HepG2 (cell line): ENCODE results near the gene FAM174B. TPM values are rescaled to one million over a fixed set of nuclear protein-coding genes. Genes with fewer than 3 reads are reported as not detected.

Experiments used
- ATAC-seq: fragments of 200-7000 bp; cut with Tn5 transposase; 3 replicates; pipeline ENCODE4 v1.9.1; 2020; ENCODE audit warnings: mild to moderate bottlenecking, moderate library complexity
- BruUV-seq: library from RNA; stranded (reverse); fragments of 400-500 nt; replicated peaks from 2 replicates; lab custom pipeline; 2021; lab: Mats Ljungman, UMichigan
- CTCF ChIA-PET: fragments of 300-600 bp; formaldehyde crosslinking; extraction: SDS; loops from one replicate; lab custom pipeline; 2021; ENCODE audit warnings: low total read pairs, inconsistent platforms, low intra/inter-chr PET ratio; lab: Yijun Ruan, JAX
- POLR2A ChIA-PET: fragments of 350-600 bp; sonication (Branson Sonifier 250); formaldehyde crosslinking; loops from one replicate; lab custom pipeline; 2020; ENCODE audit warnings: antibody characterized with exemption, inconsistent platforms; lab: Yijun Ruan, JAX
- DNase-seq: peaks from one replicate; pipeline ENCODE4 v3.0.0-alpha.2; 2015; ENCODE audit warnings: low spot score
- FAIRE-seq: peaks from 3 replicates; lab custom pipeline; 2011; peaks lifted over from hg19 to GRCh38; lab: Jason Lieb, UNC
- H2AFZ ChIP-seq: one replicate; pipeline ENCODE4 v1.6.1; 2011; ENCODE audit warnings: low read length, inconsistent platforms
- H3K27ac ChIP-seq: fragments of 300-600 bp; 3 replicates; pipeline ENCODE4 v1.8.0; 2011; ENCODE audit warnings: mixed run types, mild to moderate bottlenecking, mixed read lengths, low read length, inconsistent platforms; ENCODE audit not compliant: insufficient read depth; ENCODE audit errors: extremely low read length
- H3K27me3 ChIP-seq, 2 experiments: fragments of 200-600 bp in 1 of 2; 2 replicates in 1 of 2; 3 replicates in 1 of 2; pipeline versions ENCODE4 v1.6.0 to v1.8.0; 2011; ENCODE audit warnings: low read length in 2 of 2, mild to moderate bottlenecking in 2 of 2, moderate library complexity in 2 of 2, inconsistent platforms in 1 of 2; ENCODE audit not compliant: insufficient read depth in 2 of 2, control insufficient read depth in 1 of 2
- H3K36me3 ChIP-seq, 2 experiments: fragments of 200-600 bp in 1 of 2; replicated peaks in 1 of 2; 2 replicates in 1 of 2; 3 replicates in 1 of 2; pipeline versions ENCODE4 v1.5.1 to v1.8.0; 2011; ENCODE audit warnings: low read length in 2 of 2, inconsistent platforms in 1 of 2; ENCODE audit not compliant: insufficient read depth in 2 of 2, control insufficient read depth in 1 of 2
- H3K4me1 ChIP-seq: 2 replicates; pipeline ENCODE4 v1.5.1; 2012; ENCODE audit warnings: low read length, inconsistent platforms; ENCODE audit not compliant: insufficient read depth
- H3K4me2 ChIP-seq: 2 replicates; pipeline ENCODE4 v1.6.0; 2011; ENCODE audit warnings: low read depth, low read length, inconsistent platforms
- H3K4me3 ChIP-seq, 3 experiments: fragments of 200-600 bp in 1 of 3; sonication (generic), shearing (Covaris generic) in 1 of 3; replicated peaks in 1 of 3; 2 replicates each; pipeline ENCODE4 v1.5.1; 2011 to 2016; ENCODE audit warnings: low read length in 3 of 3, inconsistent platforms in 2 of 3, low read depth in 2 of 3, mild to moderate bottlenecking in 2 of 3, control low read depth in 1 of 3, mixed read lengths in 1 of 3; ENCODE audit not compliant: insufficient read depth in 1 of 3
- H3K79me2 ChIP-seq: one replicate; pipeline ENCODE4 v1.6.1; 2011; ENCODE audit warnings: low read length, inconsistent platforms; ENCODE audit not compliant: insufficient read depth
- H3K9ac ChIP-seq: 2 replicates; pipeline ENCODE4 v1.6.0; 2011; ENCODE audit warnings: mild to moderate bottlenecking, low read depth, low read length, inconsistent platforms; ENCODE audit not compliant: insufficient read depth
- H3K9me3 ChIP-seq: 2 replicates; pipeline ENCODE4 v1.5.1; 2012; ENCODE audit warnings: mild to moderate bottlenecking, low read length
- H4K20me1 ChIP-seq: 2 replicates; pipeline ENCODE4 v1.6.0; 2011; ENCODE audit warnings: inconsistent platforms, mild to moderate bottlenecking, low read length, moderate library complexity; ENCODE audit not compliant: insufficient read depth
- ATF7-NPFF ChIP-seq: sonication (generic); formaldehyde crosslinking; IDR thresholded peaks from 2 replicates; pipeline ENCODE4 v1.8.1; 2023; ENCODE audit warnings: mild to moderate bottlenecking, low read depth, missing genetic modification reagents, moderate library complexity
- CBX1 ChIP-seq: IDR thresholded peaks from one replicate; pipeline ENCODE4 v1.6.1; 2016; ENCODE audit warnings: antibody characterized with exemption, low read depth
- CCDC6 ChIP-seq: sonication (generic); formaldehyde crosslinking; IDR thresholded peaks from 2 replicates; pipeline ENCODE4 v1.8.1; 2022; ENCODE audit warnings: mild to moderate bottlenecking, missing genetic modification reagents, moderate library complexity
- GTF3A ChIP-seq: sonication (generic); formaldehyde crosslinking; conservative IDR thresholded peaks from 2 replicates; pipeline ENCODE4 v1.4.0; 2020; ENCODE audit warnings: mild to moderate bottlenecking, missing genetic modification reagents
- HNRNPUL1 ChIP-seq: fragments of 200-400 bp; formaldehyde crosslinking; IDR thresholded peaks from 2 replicates; pipeline ENCODE4 v1.6.1; 2017; ENCODE audit warnings: low read depth, mild to moderate bottlenecking, low read length, moderate library complexity
- MAZ ChIP-seq, 2 experiments: sonication (generic) in 1 of 2; formaldehyde crosslinking in 1 of 2; IDR thresholded peaks; 2 replicates each; pipeline versions ENCODE4 v1.5.0 to v1.6.1; 2012 to 2020; ENCODE audit warnings: low read depth in 2 of 2, mild to moderate bottlenecking in 2 of 2, borderline replicate concordance in 1 of 2, improper control_type of control experiment in 1 of 2, low read length in 1 of 2, missing genetic modification reagents in 1 of 2, moderate library complexity in 1 of 2
- MLLT10 ChIP-seq: sonication (generic); formaldehyde crosslinking; IDR thresholded peaks from 2 replicates; pipeline ENCODE4 v1.4.0; 2020; ENCODE audit warnings: missing genetic modification reagents
- MTF1 ChIP-seq: sonication (generic); formaldehyde crosslinking; IDR thresholded peaks from 2 replicates; pipeline ENCODE4 v1.5.0; 2020; ENCODE audit warnings: missing genetic modification reagents
- ONECUT2 ChIP-seq: sonication (generic); formaldehyde crosslinking; IDR thresholded peaks from 2 replicates; pipeline ENCODE4 v1.4.0; 2020; ENCODE audit warnings: missing genetic modification reagents
- SMYD3 ChIP-seq: sonication (generic); formaldehyde crosslinking; IDR thresholded peaks from 2 replicates; pipeline ENCODE4 v1.8.1; 2023; ENCODE audit warnings: mild to moderate bottlenecking, missing genetic modification reagents
- UBTF ChIP-seq: sonication (generic); formaldehyde crosslinking; IDR thresholded peaks from 2 replicates; pipeline ENCODE4 v1.4.0; 2020; ENCODE audit warnings: mild to moderate bottlenecking, missing genetic modification reagents
- YEATS2 ChIP-seq: sonication (generic); formaldehyde crosslinking; IDR thresholded peaks from 2 replicates; pipeline ENCODE4 v1.4.0; 2020; ENCODE audit warnings: missing genetic modification reagents, borderline replicate concordance
- ZBTB3 ChIP-seq: sonication (generic); formaldehyde crosslinking; IDR thresholded peaks from 2 replicates; pipeline ENCODE4 v1.4.0; 2020; ENCODE audit warnings: low read depth, mild to moderate bottlenecking, moderate library complexity, missing genetic modification reagents, borderline replicate concordance
- ZNF18 ChIP-seq: sonication (generic); formaldehyde crosslinking; IDR thresholded peaks from 2 replicates; pipeline ENCODE4 v1.8.0; 2022; ENCODE audit warnings: mild to moderate bottlenecking, missing genetic modification reagents; ENCODE audit not compliant: insufficient replicate concordance
- ZNF451 ChIP-seq: sonication (generic); formaldehyde crosslinking; IDR thresholded peaks from 2 replicates; pipeline ENCODE4 v1.5.0; 2020; ENCODE audit warnings: mild to moderate bottlenecking, missing genetic modification reagents
- ZNF816 ChIP-seq: sonication (generic); formaldehyde crosslinking; IDR thresholded peaks from 2 replicates; pipeline ENCODE4 v1.8.0; 2022; ENCODE audit warnings: missing genetic modification reagents, mild to moderate bottlenecking, borderline replicate concordance
- WGBS: methylation state at CpG from one replicate; pipeline ENCODE4 v1.1.6; 2017; ENCODE audit warnings: low lambda C conversion rate; 5-methylcytosine and 5-hydroxymethylcytosine counted together
- in situ Hi-C: cut with HindIII; loops from 2 replicates; pipeline ENCODE4 v1.10.0; 2017; ENCODE audit warnings: low pct_unique_long_range_greater_than_20kb; ENCODE audit not compliant: extremely low pct_ligation_motif_present
- intact Hi-C: fragments of 100-400 bp; cut with micrococcal nuclease; formaldehyde crosslinking; loops from one replicate; pipeline ENCODE4 v1.10.0; 2022; ENCODE audit not compliant: unreplicated experiment
- polyA plus RNA-seq, 8 experiments: library from polyadenylated mRNA; depleted of rRNA in 3 of 8; stranded (reverse) in 7 of 8; unstranded in 1 of 8; fragments of >200 nt; fragmentation: Illumina TruSeq in 4 of 8; extraction: Trizol in 4 of 8; gene quantifications; 2 replicates each; pipeline versions ENCODE4 v1.2.1 to v1.2.3, GENCODE V29; 2011 to 2016; ENCODE audit warnings: low read depth in 4 of 8, missing spikeins in 1 of 8, mixed read lengths in 1 of 8; ENCODE audit not compliant: insufficient read depth in 1 of 8
- total RNA-seq, 5 experiments: library from RNA; depleted of rRNA; stranded (reverse); fragments of >200 nt; fragmentation: Illumina TruSeq; extraction: Trizol; gene quantifications; 2 replicates each; pipeline ENCODE4 v1.2.3, GENCODE V29; 2016; ENCODE audit warnings: low read depth in 1 of 5
- TF ChIP-seq, protein P1 (sequence below): sonication (generic); formaldehyde crosslinking; IDR thresholded peaks from 2 replicates; pipeline ENCODE4 v1.8.1; 2023; ENCODE audit warnings: mild to moderate bottlenecking, inconsistent platforms, moderate library complexity, missing genetic modification reagents, borderline replicate concordance
- TF ChIP-seq, protein P2 (sequence below): sonication (generic); formaldehyde crosslinking; IDR thresholded peaks from 2 replicates; pipeline ENCODE4 v1.8.1; 2023; ENCODE audit warnings: mild to moderate bottlenecking, moderate library complexity, missing genetic modification reagents

FAM174B gene
- total and polyA plus RNA-seq, 2 of the 13 experiments (the other 11 are each of a cell fraction or from before 2014, with no cell fraction given): 0.90 to 2.1 TPM

- Histone ChIP-seq H3K36me3 (no peaks in the 10 kb centered on the region), H3K4me3 (no peak overlapping the region), H3K27me3 (0 out of 5 replicates have a peak, but pooled peaks cover 0 to 8% of the 10 kb centered on the region in 2 experiments), H3K27ac (no peak overlapping the region), H3K9me3 (no peaks in the 10 kb centered on the region), H3K4me2 (no peak overlapping the region), H3K9ac (no peak overlapping the region), H2AFZ (no peak overlapping the region), H3K4me1 (no peaks in the 10 kb centered on the region), H3K79me2 (no peaks in the 10 kb centered on the region), H4K20me1 (no peaks in the 10 kb centered on the region)
- WGBS: 12% methylated on average over 3 of the region's 3 CpGs
- DNase-seq (no peak), FAIRE-seq (no peak), ATAC-seq (no peak)
- ChIA-PET CTCF (no interaction called here), POLR2A (no interaction called here)
- BruUV-seq: no TSS peak
- in situ Hi-C loops (no loop called here), intact Hi-C loops (no loop called here)
- no peak for TF ChIP-seq ZBTB3 (CRISPR knock-in tag)
- no peak for TF ChIP-seq MAZ (IDR thresholded peaks at IDR 0.05; ENCODE audit: borderline replicate concordance, low read depth, low read length)
- TF ChIP-seq MAZ (CRISPR knock-in tag; IDR thresholded peaks at IDR 0.05; ENCODE audit: low read depth): no peak
- no peak for TF ChIP-seq UBTF (CRISPR knock-in tag)
- TF ChIP-seq ZNF451: no peak
- TF ChIP-seq CCDC6 (CRISPR knock-in tag): no peak
- TF ChIP-seq ZNF18 (CRISPR knock-in tag): no peak
- TF ChIP-seq YEATS2 (CRISPR knock-in tag): no peak
- TF ChIP-seq CBX1: no peak
- TF ChIP-seq SMYD3: no peak
- TF ChIP-seq, protein P1, sequence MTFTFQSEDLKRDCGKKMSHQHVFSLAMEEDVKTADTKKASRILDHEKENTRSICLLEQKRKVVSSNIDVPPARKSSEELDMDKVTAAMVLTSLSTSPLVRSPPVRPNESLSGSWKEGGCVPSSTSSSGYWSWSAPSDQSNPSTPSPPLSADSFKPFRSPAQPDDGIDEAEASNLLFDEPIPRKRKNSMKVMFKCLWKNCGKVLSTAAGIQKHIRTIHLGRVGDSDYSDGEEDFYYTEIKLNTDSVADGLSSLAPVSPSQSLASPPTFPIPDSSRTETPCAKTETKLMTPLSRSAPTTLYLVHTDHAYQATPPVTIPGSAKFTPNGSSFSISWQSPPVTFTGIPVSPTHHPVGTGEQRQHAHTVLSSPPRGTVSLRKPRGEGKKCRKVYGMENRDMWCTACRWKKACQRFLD (CRISPR knock-in tag): no peak
- TF ChIP-seq HNRNPUL1: no peak
- TF ChIP-seq ONECUT2 (CRISPR knock-in tag): no peak
- TF ChIP-seq, protein P2, sequence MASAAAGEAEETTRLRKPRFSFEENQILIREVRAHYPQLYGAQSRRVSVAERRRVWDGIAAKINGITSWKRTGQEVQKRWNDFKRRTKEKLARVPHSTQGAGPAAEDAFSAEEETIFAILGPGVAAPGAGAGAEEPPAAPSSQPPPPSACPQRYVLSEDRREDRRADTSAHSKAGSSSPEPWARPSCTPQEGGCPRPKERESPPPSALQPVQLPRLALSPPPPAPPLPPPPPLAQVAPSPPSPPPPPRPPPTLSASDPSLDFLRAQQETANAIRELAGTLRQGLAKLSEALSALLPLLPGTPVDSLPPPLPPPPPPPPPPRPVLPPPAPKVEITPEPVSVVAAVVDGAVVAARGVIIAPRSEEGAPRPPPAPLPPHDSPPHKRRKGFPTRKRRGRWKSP (CRISPR knock-in tag): no peak
- TF ChIP-seq MTF1 (CRISPR knock-in tag): no peak
- TF ChIP-seq ATF7-NPFF (CRISPR knock-in tag): no peak
- no peak for TF ChIP-seq ZNF816
- no peak for TF ChIP-seq MLLT10
- no peak for TF ChIP-seq GTF3A (CRISPR knock-in tag)
Measured at GRCh38 chr15:92625251-92625980, 30.2 kb downstream of the FAM174B start.
